Activated B cell treated with CpG ODN at 0.5 μM for 24 hours (primary cell): ENCODE results near the gene ASCC2. TPM values are rescaled to one million over a fixed set of nuclear protein-coding genes. Genes with fewer than 3 reads are reported as not detected.

Experiments used
- ATAC-seq: fragments of 200-7000 bp; cut with Tn5 transposase; one replicate; pipeline ENCODE4 v1.10.0; 2021; ENCODE audit warnings: low read depth, mild to moderate bottlenecking, moderate library complexity
- CTCF ChIA-PET: fragments of 350-600 bp; sonication (Branson Sonifier 250); formaldehyde crosslinking; loops from one replicate; lab custom pipeline; 2021; ENCODE audit warnings: antibody characterized with exemption; lab: Charles Lee
- POLR2A ChIA-PET: fragments of 350-600 bp; sonication (Branson Sonifier 250); formaldehyde crosslinking; loops from one replicate; lab custom pipeline; 2021; ENCODE audit warnings: antibody characterized with exemption; lab: Charles Lee
- DNase-seq: peaks from one replicate; pipeline ENCODE4 v3.0.0; 2022
- H3K27ac Mint-ChIP-seq: one replicate; pipeline ENCODE4 v1.8.0; 2020; ENCODE audit warnings: mixed read lengths
- H3K27me3 Mint-ChIP-seq: one replicate; pipeline ENCODE4 v1.8.0; 2021; ENCODE audit warnings: mixed read lengths
- H3K36me3 Mint-ChIP-seq: one replicate; pipeline ENCODE4 v1.8.0; 2021; ENCODE audit warnings: low read depth, mixed read lengths
- H3K4me1 Mint-ChIP-seq: one replicate; pipeline ENCODE4 v1.8.0; 2021; ENCODE audit warnings: mixed read lengths
- H3K4me3 Mint-ChIP-seq: one replicate; pipeline ENCODE4 v1.8.0; 2020; ENCODE audit warnings: mild to moderate bottlenecking, mixed read lengths
- H3K9me3 Mint-ChIP-seq: one replicate; pipeline ENCODE4 v1.8.0; 2020; ENCODE audit warnings: mixed read lengths
- intact Hi-C: fragments of 100-400 bp; cut with micrococcal nuclease; formaldehyde crosslinking; loops from one replicate; pipeline ENCODE4 v1.15.1; 2024
- total RNA-seq: library from RNA; stranded (reverse); gene quantifications from 2 replicates; pipeline ENCODE4 v1.2.3, GENCODE V29; 2022
- TF ChIP-seq, protein P1 (sequence below): fragments of 200-600 bp; IDR thresholded peaks from one replicate; pipeline ENCODE4 v1.8.0; 2022; ENCODE audit warnings: antibody characterized with exemption, mild to moderate bottlenecking

Gene ASCC2
- total RNA-seq, 1 donor from 2014 or later, result 89.7 TPM

GRCh38 chr22:29856496-29856895, 18.4 kb upstream of the ASCC2 start:
- ATAC-seq (no peak), DNase-seq (no peak)
- H3K4me3 Mint-ChIP-seq, result no peak overlapping the region
- no peaks in the 10 kb centered on the region for H3K4me1 Mint-ChIP-seq
- H3K27me3 Mint-ChIP-seq, result peaks cover 3% of the 10 kb centered on the region
- H3K36me3 Mint-ChIP-seq, result no peaks in the 10 kb centered on the region
- POLR2A ChIA-PET, result no interaction called here
- TF ChIP-seq, protein P1, sequence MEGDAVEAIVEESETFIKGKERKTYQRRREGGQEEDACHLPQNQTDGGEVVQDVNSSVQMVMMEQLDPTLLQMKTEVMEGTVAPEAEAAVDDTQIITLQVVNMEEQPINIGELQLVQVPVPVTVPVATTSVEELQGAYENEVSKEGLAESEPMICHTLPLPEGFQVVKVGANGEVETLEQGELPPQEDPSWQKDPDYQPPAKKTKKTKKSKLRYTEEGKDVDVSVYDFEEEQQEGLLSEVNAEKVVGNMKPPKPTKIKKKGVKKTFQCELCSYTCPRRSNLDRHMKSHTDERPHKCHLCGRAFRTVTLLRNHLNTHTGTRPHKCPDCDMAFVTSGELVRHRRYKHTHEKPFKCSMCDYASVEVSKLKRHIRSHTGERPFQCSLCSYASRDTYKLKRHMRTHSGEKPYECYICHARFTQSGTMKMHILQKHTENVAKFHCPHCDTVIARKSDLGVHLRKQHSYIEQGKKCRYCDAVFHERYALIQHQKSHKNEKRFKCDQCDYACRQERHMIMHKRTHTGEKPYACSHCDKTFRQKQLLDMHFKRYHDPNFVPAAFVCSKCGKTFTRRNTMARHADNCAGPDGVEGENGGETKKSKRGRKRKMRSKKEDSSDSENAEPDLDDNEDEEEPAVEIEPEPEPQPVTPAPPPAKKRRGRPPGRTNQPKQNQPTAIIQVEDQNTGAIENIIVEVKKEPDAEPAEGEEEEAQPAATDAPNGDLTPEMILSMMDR, result no peak
- no peaks in the 10 kb centered on the region for H3K9me3 Mint-ChIP-seq
- no peak overlapping the region for H3K27ac Mint-ChIP-seq
- intact Hi-C loops, result no loop called here
- CTCF ChIA-PET, result interaction anchor here (1.6 kb wide), 1 partner anchor 149 kb away, joined by 4 read pairs; no protein-coding TSS in a partner anchor

DNA sequence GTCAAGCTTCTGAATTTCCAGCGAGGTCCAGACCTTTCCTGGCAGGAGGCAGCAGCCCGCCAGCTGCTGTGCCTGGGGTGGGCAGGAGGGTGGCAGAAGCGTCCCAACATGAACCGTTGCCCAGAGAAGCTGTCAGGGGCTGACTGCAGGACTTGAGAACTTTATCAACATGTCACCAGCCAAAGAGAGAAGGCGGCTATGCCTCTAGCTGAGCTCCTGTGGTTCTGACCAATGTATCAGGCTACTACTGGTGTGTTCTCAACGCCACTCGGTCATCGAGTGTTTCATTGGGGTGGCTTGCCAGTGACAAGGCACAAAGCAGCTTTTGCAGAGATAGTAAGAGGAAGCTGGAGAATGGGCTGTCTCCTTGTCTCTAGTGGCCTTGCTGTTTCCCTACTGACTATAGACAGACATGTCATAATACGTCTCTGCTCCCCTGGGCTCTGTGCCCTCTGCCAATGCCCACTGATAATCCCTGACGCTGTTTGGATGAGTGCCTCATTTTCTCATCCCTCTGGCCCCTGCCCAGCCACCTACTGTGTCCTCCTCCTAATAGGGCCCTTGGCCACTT, 17.6 kb upstream of the ASCC2 start:
- H3K27me3 Mint-ChIP-seq, result peaks cover 3% of the 10 kb centered on the region
- ChIA-PET POLR2A (no interaction called here), CTCF (interaction anchor here (1.6 kb wide), 1 partner anchor 150 kb away, joined by 4 read pairs; no protein-coding TSS in a partner anchor)
- no peak overlapping the region for H3K27ac Mint-ChIP-seq
- ATAC-seq (no peak), DNase-seq (no peak)
- H3K4me1 Mint-ChIP-seq, result no peaks in the 10 kb centered on the region
- no peak overlapping the region for H3K4me3 Mint-ChIP-seq
- H3K36me3 Mint-ChIP-seq, result no peaks in the 10 kb centered on the region
- TF ChIP-seq, protein P1, result no peak
- intact Hi-C loops, result no loop called here
- no peaks in the 10 kb centered on the region for H3K9me3 Mint-ChIP-seq

- no peak overlapping the region for H3K27ac Mint-ChIP-seq
- no peaks in the 10 kb centered on the region for H3K9me3 Mint-ChIP-seq
- peaks cover 3% of the 10 kb centered on the region for H3K27me3 Mint-ChIP-seq
- no peaks in the 10 kb centered on the region for H3K36me3 Mint-ChIP-seq
- DNase-seq, result no peak
- TF ChIP-seq, protein P1, result no peak
- H3K4me3 Mint-ChIP-seq, result no peak overlapping the region
- H3K4me1 Mint-ChIP-seq, result no peaks in the 10 kb centered on the region
- ATAC-seq, result no peak
- intact Hi-C loops, result no loop called here
- CTCF ChIA-PET, result no interaction called here
- POLR2A ChIA-PET, result no interaction called here
These were observed 16.4 kb upstream of the ASCC2 start for GRCh38 chr22:29854432-29854831.

DNA sequence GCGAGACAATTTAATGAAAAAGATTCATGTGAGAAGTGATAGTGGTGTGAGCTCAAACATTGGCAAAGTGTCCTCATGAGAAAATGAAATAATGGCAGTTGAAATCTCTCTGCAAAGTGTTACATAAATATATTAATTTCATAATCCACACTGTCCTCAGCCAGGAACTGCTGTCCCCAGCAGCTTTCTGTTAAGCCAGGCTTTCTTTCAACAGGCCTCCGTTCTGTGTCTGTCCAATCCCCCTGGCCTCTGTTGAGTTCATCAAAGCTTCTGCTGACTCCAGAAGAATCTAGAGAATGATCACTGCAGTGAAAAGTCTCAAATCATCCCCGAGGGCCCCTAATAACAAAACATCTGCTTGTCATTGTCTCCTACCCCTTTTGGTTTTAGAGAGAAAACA, 10.0 kb upstream of the ASCC2 start:
- H3K27ac Mint-ChIP-seq, result no peak overlapping the region
- ChIA-PET POLR2A (interaction anchor here (1.4 kb wide), 1 partner anchor 10 kb away, joined by 6 read pairs; the partner anchor contains the start of gene ASCC2), CTCF (no interaction called here)
- no peak overlapping the region for H3K4me3 Mint-ChIP-seq
- no peaks in the 10 kb centered on the region for H3K9me3 Mint-ChIP-seq
- H3K4me1 Mint-ChIP-seq, result no peaks in the 10 kb centered on the region
- TF ChIP-seq, protein P1, result no peak
- DNase-seq, result no peak
- no peaks in the 10 kb centered on the region for H3K27me3 Mint-ChIP-seq
- H3K36me3 Mint-ChIP-seq, result no peaks in the 10 kb centered on the region
- intact Hi-C loops, result no loop called here
- no peak for ATAC-seq

GRCh38 chr22:29846290-29846689, 8.2 kb upstream of the ASCC2 start:
- ATAC-seq, result no peak
- no peak overlapping the region for H3K27ac Mint-ChIP-seq
- ChIA-PET CTCF (no interaction called here), POLR2A (no interaction called here)
- intact Hi-C loops, result no loop called here
- H3K4me1 Mint-ChIP-seq, result no peaks in the 10 kb centered on the region
- TF ChIP-seq, protein P1, result no peak
- DNase-seq, result no peak
- H3K27me3 Mint-ChIP-seq, result no peaks in the 10 kb centered on the region
- H3K9me3 Mint-ChIP-seq, result no peaks in the 10 kb centered on the region
- H3K4me3 Mint-ChIP-seq, result no peak overlapping the region
- H3K36me3 Mint-ChIP-seq, result no peaks in the 10 kb centered on the region
